ENCODE results near the gene CIZ1. TPM values are rescaled to one million over a fixed set of nuclear protein-coding genes. Genes with fewer than 3 reads are reported as not detected.

CIZ1 gene
- polyA plus RNA-seq, 1 of the 3 experiments (the other 2 are of a cell fraction), result 37.0 TPM

DNA sequence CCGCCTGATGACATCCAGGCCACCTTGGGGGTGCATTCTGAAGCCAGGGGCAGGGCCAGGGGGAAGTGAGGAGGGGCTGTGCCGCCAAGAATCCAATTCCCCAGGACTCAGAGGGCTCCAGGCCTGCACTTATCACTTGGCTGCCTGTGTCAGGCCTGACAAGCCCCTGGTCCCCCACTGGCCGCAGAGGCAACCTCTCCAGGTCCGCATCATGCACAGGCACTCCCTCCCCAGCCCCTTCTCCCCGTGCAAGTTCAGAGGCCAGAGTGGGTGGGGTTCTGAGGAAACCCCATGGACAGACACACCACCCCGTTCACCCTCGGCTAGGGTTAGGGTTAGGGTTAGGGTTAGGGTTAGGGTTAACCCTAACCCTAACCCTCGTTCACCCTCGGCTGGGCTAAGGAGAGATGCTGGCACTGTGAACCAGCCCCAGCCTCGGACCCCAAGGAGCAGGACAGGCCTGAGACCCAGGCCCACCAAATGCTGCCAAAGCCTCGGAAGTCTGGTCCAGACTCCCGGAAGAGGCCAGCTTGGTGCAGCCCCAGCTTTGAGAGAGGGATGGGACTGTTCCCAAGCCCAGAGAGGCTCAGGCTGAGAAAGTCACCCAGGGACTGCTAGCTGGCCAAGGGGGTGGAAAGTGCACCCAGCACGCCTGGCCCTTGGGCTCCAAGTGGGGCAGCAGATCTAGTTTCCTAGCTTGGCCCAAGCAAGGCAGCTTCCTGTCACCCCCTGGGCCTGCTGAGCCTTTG is 37.3 kb downstream of the CIZ1 start:
- CTCF ChIA-PET, result interaction anchor here (0.8 to 4.4 kb wide), 3 partner anchors 30 to 37 kb away, joined by 3 to 20 read pairs (median 3); no protein-coding TSS in a partner anchor
- H3K36me3 ChIP-seq (replicated peaks in 1 of 2; ENCODE audit: control insufficient read depth in 1 of 2, insufficient read depth in 2 of 2, low read length in 1 of 2), result no peaks in the 10 kb centered on the region
- no peak overlapping the region for H2AFZ ChIP-seq (ENCODE audit: low read depth)
- POLR2A ChIA-PET, result no interaction called here
- WGBS (ENCODE audit: low lambda C conversion rate), result 80% methylated on average over 8 of the region's 13 CpGs
- no peak for DNase-seq
- no peaks in the 10 kb centered on the region; a peak in 1 of 4 replicates for H3K4me1 ChIP-seq (ENCODE audit: control insufficient read depth in 1 of 2, insufficient read depth in 2 of 2, low read depth in 1 of 2, low read length in 1 of 2)
- H3K27me3 ChIP-seq (ENCODE audit: insufficient read depth), result no peaks in the 10 kb centered on the region
- no peak overlapping the region for H3K27ac ChIP-seq (ENCODE audit: low read depth in 2 of 2, low read length in 1 of 2)
- H3K4me3 ChIP-seq (ENCODE audit: low read depth in 2 of 2, low read length in 1 of 2), result no peak overlapping the region
- no peak overlapping the region for H3K9ac ChIP-seq
- no peaks in the 10 kb centered on the region for H3K79me2 ChIP-seq (ENCODE audit: insufficient read depth)
- H3F3A ChIP-seq (replicated peaks; ENCODE audit: insufficient read depth), result no peaks in the 10 kb centered on the region
- TF ChIP-seq EZH2phosphoT487 (IDR thresholded peaks at IDR 0.05; ENCODE audit: borderline replicate concordance, low read depth) (no peak), USF1 (IDR thresholded peaks at IDR 0.05; ENCODE audit: borderline replicate concordance, low read depth) (no peak), TEAD4 (IDR thresholded peaks at IDR 0.05; ENCODE audit: borderline replicate concordance, insufficient read depth) (no peak), TCF12 (IDR thresholded peaks at IDR 0.05) (no peak)
- no peaks in the 10 kb centered on the region for H3K9me2 ChIP-seq
- H3K9me3 ChIP-seq, result no peaks in the 10 kb centered on the region
- H3K4me2 ChIP-seq, result no peak overlapping the region
- H4K20me1 ChIP-seq (ENCODE audit: insufficient read depth), result no peaks in the 10 kb centered on the region

DNA sequence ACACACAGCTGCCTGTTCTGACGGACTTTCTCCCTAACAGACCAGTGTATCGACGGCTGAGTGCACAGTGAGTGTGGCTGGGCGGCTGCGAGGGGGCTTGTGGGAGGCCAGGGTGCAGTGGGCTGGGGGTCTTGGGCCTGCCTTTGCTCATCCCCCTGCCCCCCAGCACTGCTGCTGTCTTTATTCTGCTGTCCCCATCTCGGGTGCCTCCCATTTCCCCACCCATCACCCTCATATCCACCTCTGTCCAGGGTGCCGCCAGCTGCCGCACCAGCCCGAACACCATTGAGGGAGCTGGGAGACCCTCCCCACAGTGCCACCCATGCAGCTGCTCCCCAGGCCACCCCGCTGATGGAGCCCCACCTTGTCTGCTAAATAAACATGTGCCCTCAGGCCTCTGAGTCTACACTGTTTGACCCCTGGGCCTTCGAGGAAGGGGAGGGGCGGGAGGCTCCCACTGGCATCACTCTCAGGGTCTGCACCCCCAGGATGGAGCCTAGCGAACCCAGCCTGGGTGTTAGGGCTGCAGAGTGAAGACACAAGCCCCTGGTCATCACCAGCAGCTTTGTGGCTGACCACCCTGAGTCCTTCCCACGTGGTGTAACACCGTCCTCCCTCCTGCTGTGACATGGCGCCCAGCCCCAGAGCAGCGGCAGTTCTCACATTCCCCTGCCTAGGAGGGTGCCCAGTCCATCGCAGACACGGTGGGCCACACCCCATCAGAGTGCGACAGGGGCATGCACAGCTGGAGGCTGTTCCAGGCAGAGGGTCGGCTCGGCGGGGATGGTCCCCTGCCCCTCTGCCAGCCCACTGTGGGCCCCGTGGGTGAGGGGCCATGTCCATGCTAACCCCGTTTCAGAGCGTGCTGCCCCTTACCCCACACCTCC is 38.1 kb downstream of the CIZ1 start:
- Histone ChIP-seq H3F3A (replicated peaks; ENCODE audit: insufficient read depth) (no peaks in the 10 kb centered on the region), H3K27ac (ENCODE audit: low read depth in 2 of 2, low read length in 1 of 2) (no peak overlapping the region), H3K4me3 (ENCODE audit: low read depth in 2 of 2, low read length in 1 of 2) (no peak overlapping the region), H3K9ac (no peak overlapping the region), H3K9me2 (no peaks in the 10 kb centered on the region), H3K4me2 (no peak overlapping the region), H3K79me2 (ENCODE audit: insufficient read depth) (no peaks in the 10 kb centered on the region), H4K20me1 (ENCODE audit: insufficient read depth) (no peaks in the 10 kb centered on the region), H2AFZ (ENCODE audit: low read depth) (no peak overlapping the region), H3K4me1 (ENCODE audit: control insufficient read depth in 1 of 2, insufficient read depth in 2 of 2, low read depth in 1 of 2, low read length in 1 of 2) (no peaks in the 10 kb centered on the region; a peak in 1 of 4 replicates), H3K27me3 (ENCODE audit: insufficient read depth) (no peaks in the 10 kb centered on the region), H3K9me3 (no peaks in the 10 kb centered on the region), H3K36me3 (replicated peaks in 1 of 2; ENCODE audit: control insufficient read depth in 1 of 2, insufficient read depth in 2 of 2, low read length in 1 of 2) (no peaks in the 10 kb centered on the region)
- 86% methylated on average over 16 of the region's 26 CpGs for WGBS (ENCODE audit: low lambda C conversion rate)
- CTCF ChIA-PET, result interaction anchor here (4.4 kb wide), 1 partner anchor 36 kb away, joined by 20 read pairs; no protein-coding TSS in a partner anchor
- no peak for DNase-seq
- TF ChIP-seq POLR2AphosphoS5 (IDR thresholded peaks at IDR 0.05; ENCODE audit: low read depth, low read length) (no peak), FOXM1 (IDR thresholded peaks at IDR 0.05; ENCODE audit: low read depth) (no peak), JUND (IDR thresholded peaks at IDR 0.05) (no peak), RFX5 (IDR thresholded peaks at IDR 0.05; ENCODE audit: low read length) (no peak), SMC3 (IDR thresholded peaks at IDR 0.05; ENCODE audit: low read depth, low read length) (no peak)
- TF ChIP-seq, protein P1, sequence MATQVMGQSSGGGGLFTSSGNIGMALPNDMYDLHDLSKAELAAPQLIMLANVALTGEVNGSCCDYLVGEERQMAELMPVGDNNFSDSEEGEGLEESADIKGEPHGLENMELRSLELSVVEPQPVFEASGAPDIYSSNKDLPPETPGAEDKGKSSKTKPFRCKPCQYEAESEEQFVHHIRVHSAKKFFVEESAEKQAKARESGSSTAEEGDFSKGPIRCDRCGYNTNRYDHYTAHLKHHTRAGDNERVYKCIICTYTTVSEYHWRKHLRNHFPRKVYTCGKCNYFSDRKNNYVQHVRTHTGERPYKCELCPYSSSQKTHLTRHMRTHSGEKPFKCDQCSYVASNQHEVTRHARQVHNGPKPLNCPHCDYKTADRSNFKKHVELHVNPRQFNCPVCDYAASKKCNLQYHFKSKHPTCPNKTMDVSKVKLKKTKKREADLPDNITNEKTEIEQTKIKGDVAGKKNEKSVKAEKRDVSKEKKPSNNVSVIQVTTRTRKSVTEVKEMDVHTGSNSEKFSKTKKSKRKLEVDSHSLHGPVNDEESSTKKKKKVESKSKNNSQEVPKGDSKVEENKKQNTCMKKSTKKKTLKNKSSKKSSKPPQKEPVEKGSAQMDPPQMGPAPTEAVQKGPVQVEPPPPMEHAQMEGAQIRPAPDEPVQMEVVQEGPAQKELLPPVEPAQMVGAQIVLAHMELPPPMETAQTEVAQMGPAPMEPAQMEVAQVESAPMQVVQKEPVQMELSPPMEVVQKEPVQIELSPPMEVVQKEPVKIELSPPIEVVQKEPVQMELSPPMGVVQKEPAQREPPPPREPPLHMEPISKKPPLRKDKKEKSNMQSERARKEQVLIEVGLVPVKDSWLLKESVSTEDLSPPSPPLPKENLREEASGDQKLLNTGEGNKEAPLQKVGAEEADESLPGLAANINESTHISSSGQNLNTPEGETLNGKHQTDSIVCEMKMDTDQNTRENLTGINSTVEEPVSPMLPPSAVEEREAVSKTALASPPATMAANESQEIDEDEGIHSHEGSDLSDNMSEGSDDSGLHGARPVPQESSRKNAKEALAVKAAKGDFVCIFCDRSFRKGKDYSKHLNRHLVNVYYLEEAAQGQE (IDR thresholded peaks at IDR 0.05; ENCODE audit: low read depth, low read length), result no peak
- POLR2A ChIA-PET, result no interaction called here

Measured in SK-N-SH (cell line).